GM19193 (cell line): ENCODE results near the gene CNPY4.

Source experiments
- POLR2A ChIP-seq: IDR thresholded peaks from 4 replicates; pipeline ENCODE4 v1.6.1; 2011; ENCODE audit not compliant: insufficient read depth, insufficient read length; ENCODE audit errors: extremely low read depth

Gene CNPY4

GRCh38 chr7:100148225-100148558 lies 28.8 kb downstream of the CNPY4 start:
- TF ChIP-seq POLR2A, result no peak

GRCh38 chr7:100148559-100149328 lies 29.3 kb downstream of the CNPY4 start, which contains the start of gene LAMTOR4:
Gene LAMTOR4, plus strand, starts transcription at chr7:100148918. Its CDS starts 55 bp downstream, at chr7:100148973.
- TF ChIP-seq POLR2A, result peak; percentile 92

- TF ChIP-seq POLR2A, result no peak
These were observed 33.0 kb downstream of the CNPY4 start for GRCh38 chr7:100152404-100152803.

- TF ChIP-seq POLR2A, result no peak
These were observed 33.7 kb downstream of the CNPY4 start for GRCh38 chr7:100152937-100153666.

GRCh38 chr7:100153708-100154535 lies 34.5 kb downstream of the CNPY4 start:
- no peak for TF ChIP-seq POLR2A

GRCh38 chr7:100154651-100155491 lies 35.4 kb downstream of the CNPY4 start:
- TF ChIP-seq POLR2A, result no peak

GRCh38 chr7:100155553-100156317 lies 36.3 kb downstream of the CNPY4 start:
- no peak for TF ChIP-seq POLR2A

- no peak for TF ChIP-seq POLR2A
These were observed 37.1 kb downstream of the CNPY4 start for GRCh38 chr7:100156331-100157068.

- no peak for TF ChIP-seq POLR2A
These were observed 37.6 kb downstream of the CNPY4 start for GRCh38 chr7:100157069-100157333.

- no peak for TF ChIP-seq POLR2A
These were observed 38.1 kb downstream of the CNPY4 start for GRCh38 chr7:100157334-100158228.

GRCh38 chr7:100158229-100159098 lies 39.0 kb downstream of the CNPY4 start, which contains the start of gene TRAPPC14:
Gene TRAPPC14, minus strand, starts transcription at chr7:100158723. Its CDS starts 224 bp downstream, at chr7:100158499.
- TF ChIP-seq POLR2A, result peak; percentile 79
